Measurements from ENCODE around the gene RPS3. TPM values are rescaled to one million over a fixed set of nuclear protein-coding genes. Genes with fewer than 3 reads are reported as not detected.

RPS3 gene
- polyA plus RNA-seq, 1 donor = 3,748 TPM

DNA sequence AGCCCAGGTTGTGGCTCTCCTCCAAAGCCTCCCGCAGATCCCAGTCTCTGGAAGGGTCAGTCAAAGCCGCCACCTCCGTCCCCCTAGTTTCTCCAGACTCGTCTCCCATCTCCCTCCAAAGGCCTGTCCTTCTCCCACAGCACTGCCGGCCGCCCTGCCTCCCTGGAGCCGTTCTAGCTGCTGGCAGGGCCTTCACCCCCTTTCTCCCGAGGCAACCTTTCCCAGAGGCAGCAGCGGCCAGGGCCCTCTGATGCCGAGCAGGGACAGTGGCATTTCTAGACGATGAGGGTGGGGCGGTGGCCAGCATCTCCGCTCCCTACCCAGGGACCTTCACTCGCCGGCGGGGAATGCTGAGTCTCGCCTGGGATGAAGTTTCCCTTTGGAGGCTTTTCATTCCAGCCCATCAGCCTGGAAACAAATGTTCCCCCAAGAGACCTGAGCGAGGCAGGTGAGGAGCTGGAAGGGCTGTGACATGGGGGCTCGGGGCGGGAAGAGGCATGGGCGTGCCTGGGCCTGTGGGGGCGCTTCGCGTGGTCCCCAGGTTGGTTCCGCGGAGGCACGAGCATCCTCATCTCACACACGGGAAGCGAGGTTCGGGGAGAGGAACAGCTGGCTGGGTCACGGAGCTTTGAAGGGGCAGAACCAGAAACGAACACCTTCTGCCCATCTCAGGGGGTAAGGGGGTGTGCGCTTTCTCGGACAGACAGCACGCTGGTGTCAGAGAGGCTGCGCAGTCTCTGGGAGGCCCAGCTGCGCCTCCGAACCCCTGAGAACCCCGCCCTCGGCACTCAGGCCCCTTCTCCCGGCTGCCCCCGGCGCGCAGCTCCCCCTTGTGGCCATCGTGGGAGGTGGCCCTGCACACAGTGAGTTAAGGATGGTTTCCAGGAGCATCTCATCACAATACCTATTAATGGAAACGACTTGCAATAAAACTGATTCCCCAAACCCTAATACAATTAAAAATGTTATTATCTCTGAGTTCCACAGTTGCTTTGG lies 51.8 kb downstream of the RPS3 start:
- no peak for DNase-seq
- Histone ChIP-seq H3K27ac (ENCODE audit: low read length) (no peak overlapping the region), H3K4me3 (ENCODE audit: low read length) (no peak overlapping the region), H3K27me3 (ENCODE audit: control insufficient read depth, insufficient read depth, low read length) (no peaks in the 10 kb centered on the region), H3K4me1 (ENCODE audit: control insufficient read depth, insufficient read depth, low read length) (no peaks in the 10 kb centered on the region), H3K9me3 (ENCODE audit: control insufficient read depth, low read depth, low read length) (peaks cover 6% of the 10 kb centered on the region), H3K36me3 (ENCODE audit: control insufficient read depth, insufficient read depth, low read length) (peaks cover 38% of the 10 kb centered on the region)
- WGBS (ENCODE audit: insufficient coverage, low lambda C conversion rate) = no CpG with 5 or more reads among the region's 46 CpGs

DNA sequence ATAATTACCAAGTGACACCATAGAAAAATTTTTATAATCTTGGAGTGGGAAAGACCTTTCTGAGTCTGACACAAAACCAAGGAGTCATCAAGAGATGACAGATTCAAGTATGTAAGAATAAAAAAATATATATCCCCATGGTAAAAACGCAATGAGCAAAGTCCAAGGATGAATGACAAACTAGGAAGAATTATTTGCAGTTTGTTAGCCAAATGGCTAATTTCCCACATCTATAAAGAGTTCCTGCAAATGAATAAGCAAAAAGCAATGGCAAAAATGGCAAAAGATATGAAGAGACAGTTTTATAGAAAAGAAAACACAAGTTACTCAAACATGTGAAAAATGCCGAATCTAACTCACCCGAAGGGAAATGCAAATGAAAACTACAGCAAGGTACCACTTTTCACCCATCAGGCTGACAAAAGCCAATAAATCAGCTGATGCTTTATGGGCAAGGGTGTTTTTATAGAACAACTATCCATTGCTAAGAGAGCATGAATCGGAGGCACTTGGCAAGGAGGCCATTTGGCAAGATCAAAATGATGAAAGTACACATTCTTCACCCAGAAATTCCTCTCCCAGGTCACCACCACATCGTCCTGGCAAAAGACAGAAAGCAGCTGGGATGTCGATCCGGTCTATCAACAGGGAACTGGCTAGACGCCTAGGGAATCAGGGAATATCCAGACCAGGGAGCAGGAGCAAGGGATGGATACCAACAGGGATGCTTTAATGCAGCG lies 54.8 kb downstream of the RPS3 start:
- Histone ChIP-seq H3K4me3 (ENCODE audit: low read length) (no peak overlapping the region), H3K4me1 (ENCODE audit: control insufficient read depth, insufficient read depth, low read length) (no peaks in the 10 kb centered on the region), H3K9me3 (ENCODE audit: control insufficient read depth, low read depth, low read length) (peaks cover 6% of the 10 kb centered on the region), H3K36me3 (ENCODE audit: control insufficient read depth, insufficient read depth, low read length) (peaks cover 33% of the 10 kb centered on the region), H3K27me3 (ENCODE audit: control insufficient read depth, insufficient read depth, low read length) (no peaks in the 10 kb centered on the region), H3K27ac (ENCODE audit: low read length) (no peak overlapping the region)
- no peak for DNase-seq
- 80% methylated on average over 2 of the region's 9 CpGs for WGBS (ENCODE audit: insufficient coverage, low lambda C conversion rate)

DNA sequence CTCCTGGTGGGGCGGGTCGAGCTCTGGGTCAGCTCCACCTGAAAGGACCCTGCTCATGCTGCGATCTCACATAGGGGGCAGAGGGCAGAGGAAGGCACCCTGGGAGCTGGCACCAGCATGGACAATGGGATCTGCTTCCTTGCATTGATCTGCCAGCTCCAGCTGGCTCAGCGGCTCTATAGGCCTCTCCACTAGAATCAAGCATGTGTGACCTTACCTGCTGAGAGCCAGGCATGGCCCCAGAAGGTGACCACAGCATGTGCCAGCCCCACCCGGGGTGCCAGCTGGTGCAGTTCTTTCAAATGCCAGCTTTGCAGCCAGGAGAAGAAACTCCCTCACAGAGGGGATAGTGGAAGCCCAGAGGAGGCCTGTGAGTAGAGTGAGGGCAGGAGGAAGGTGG lies 55.7 kb downstream of the RPS3 start:
- H3K9me3 ChIP-seq (ENCODE audit: control insufficient read depth, low read depth, low read length) = peaks cover 6% of the 10 kb centered on the region
- H3K27me3 ChIP-seq (ENCODE audit: control insufficient read depth, insufficient read depth, low read length) = no peaks in the 10 kb centered on the region
- no peak overlapping the region for H3K27ac ChIP-seq (ENCODE audit: low read length)
- peaks cover 34% of the 10 kb centered on the region for H3K36me3 ChIP-seq (ENCODE audit: control insufficient read depth, insufficient read depth, low read length)
- DNase-seq = no peak
- no CpG with 5 or more reads among the region's 5 CpGs for WGBS (ENCODE audit: insufficient coverage, low lambda C conversion rate)
- no peaks in the 10 kb centered on the region for H3K4me1 ChIP-seq (ENCODE audit: control insufficient read depth, insufficient read depth, low read length)
- H3K4me3 ChIP-seq (ENCODE audit: low read length) = no peak overlapping the region

Other genes with a start within 250 kb of the RPS3 start
- gene SLCO2B1, start 248.4 kb upstream of the RPS3 start, polyA plus RNA-seq = 81.4 TPM
- gene TPBGL, start 158.7 kb upstream of the RPS3 start, polyA plus RNA-seq = 0.39 TPM
- gene ARRB1, start 47.9 kb upstream of the RPS3 start, polyA plus RNA-seq = 26.9 TPM
- gene KLHL35, start 33.7 kb downstream of the RPS3 start, polyA plus RNA-seq = 1.3 TPM
- 71.7 TPM for gene GDPD5, start 126.4 kb downstream of the RPS3 start, polyA plus RNA-seq
- 154 TPM for gene SERPINH1, start 162.7 kb downstream of the RPS3 start, polyA plus RNA-seq

Measured in large intestine (tissue), 3 donors.